NCI-H510A (cell line): ENCODE results near the gene RAMP2.
"Not testable (repeated sequence)": the region's sequence is repeated elsewhere in the genome, so short reads cannot be mapped to it uniquely, and the experiment has no call there.

Source experiments
- DNase-seq: peaks from one replicate; lab custom pipeline; 2025; lab: John Stamatoyannopoulos, UW

Gene RAMP2

GRCh38 chr17:42760652-42761581, at the start of gene RAMP2:
Gene RAMP2, plus strand, starts transcription at chr17:42761227. Its CDS starts 35 bp downstream, at chr17:42761262.
- DNase-seq, result peak; percentile 47

- DNase-seq, result peak; percentile 28
Measured at GRCh38 chr17:42720996-42721583, 39.9 kb upstream of the RAMP2 start.

DNA sequence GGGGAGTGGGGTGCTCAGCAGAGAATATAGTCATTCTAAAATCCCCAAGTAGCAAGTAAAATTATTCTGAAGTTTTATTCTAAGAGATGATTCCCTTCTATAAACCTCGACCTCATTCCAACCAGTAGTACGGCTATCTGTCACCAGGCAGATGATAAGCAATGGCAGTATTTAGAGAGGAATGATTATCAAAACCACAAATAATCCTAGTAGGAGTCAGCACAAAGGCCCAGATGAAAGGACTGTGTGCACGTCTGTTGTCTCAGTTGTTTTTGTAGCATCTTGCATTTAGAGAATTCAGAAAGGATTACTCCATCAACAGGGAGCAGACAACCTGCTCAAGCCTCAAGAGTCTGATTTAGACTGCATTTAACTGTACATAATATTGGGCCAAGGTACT, 37.4 kb upstream of the RAMP2 start:
- DNase-seq, result no peak

- no peak for DNase-seq
Measured at GRCh38 chr17:42725143-42725542, 35.9 kb upstream of the RAMP2 start.

DNA sequence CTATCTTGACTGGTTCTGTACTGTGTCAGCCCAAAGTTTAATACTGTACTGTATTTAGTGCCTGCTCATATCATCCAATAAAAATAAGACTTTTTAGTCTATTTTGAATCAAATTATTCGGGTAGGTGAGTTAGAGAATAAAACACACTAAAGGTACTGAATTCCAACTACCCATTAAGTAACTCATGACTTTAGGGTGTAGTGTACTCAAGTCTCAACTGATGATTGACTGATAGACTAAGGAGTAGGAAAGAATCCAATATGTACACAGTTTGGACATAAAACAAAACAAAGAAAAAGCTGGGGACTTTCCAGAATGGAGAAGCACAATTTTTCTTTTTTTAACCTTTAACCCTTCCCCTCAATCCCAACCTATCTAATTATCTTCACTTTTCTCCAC, 20.3 kb upstream of the RAMP2 start:
- DNase-seq, result no peak

- not testable (repeated sequence) for DNase-seq
Measured at GRCh38 chr17:42742916-42743315, 18.1 kb upstream of the RAMP2 start.

- no peak for DNase-seq
Measured at GRCh38 chr17:42743595-42744282, 17.3 kb upstream of the RAMP2 start.

- peak; percentile 83 for DNase-seq
Measured at GRCh38 chr17:42744283-42744805, 16.7 kb upstream of the RAMP2 start.

DNA sequence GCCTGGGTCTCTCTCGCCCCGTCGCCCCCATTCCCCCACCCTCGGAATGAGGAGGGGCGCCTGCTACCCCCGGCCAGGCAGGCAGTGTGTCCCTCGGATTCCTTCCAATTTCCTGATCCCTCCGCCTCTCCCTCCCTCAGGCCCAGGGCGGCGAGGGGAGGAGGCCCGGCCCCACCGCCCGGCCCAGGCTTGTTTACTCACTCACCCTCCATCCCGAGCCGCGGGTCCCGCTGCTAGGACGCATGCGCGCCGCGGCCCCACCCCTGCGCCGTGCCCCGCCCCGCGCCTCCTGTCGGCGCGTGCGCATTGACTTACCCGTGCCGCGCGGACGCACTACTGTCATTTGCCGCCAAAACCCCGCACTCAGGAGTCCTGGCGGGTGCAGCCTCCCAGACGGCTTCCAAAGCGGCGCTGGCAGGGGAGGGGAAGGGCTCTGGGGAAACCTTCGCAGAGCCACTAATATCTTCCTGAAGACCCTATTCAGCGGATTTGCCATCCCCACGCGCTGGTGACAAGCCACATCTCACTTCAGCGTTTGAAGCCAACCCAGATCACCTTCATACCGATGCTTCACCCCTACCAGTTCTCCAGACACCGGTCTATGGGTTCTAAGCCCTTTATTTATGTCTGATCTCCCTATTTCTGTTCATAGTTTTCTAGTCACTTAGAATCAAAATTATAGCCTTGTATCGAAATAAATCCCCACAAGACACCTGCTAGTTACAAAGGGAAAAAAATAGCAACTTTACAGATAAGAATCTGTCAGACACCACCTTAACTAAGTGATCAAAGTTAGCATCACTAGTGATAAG, 16.0 kb upstream of the RAMP2 start, which contains the start of gene EZH1:
EZH1 (minus strand) TSS at position 235 of the 812 bp plus-strand sequence. CDS start 16,099 bp downstream, outside the sequence.
- peak; percentile 93 for DNase-seq

DNA sequence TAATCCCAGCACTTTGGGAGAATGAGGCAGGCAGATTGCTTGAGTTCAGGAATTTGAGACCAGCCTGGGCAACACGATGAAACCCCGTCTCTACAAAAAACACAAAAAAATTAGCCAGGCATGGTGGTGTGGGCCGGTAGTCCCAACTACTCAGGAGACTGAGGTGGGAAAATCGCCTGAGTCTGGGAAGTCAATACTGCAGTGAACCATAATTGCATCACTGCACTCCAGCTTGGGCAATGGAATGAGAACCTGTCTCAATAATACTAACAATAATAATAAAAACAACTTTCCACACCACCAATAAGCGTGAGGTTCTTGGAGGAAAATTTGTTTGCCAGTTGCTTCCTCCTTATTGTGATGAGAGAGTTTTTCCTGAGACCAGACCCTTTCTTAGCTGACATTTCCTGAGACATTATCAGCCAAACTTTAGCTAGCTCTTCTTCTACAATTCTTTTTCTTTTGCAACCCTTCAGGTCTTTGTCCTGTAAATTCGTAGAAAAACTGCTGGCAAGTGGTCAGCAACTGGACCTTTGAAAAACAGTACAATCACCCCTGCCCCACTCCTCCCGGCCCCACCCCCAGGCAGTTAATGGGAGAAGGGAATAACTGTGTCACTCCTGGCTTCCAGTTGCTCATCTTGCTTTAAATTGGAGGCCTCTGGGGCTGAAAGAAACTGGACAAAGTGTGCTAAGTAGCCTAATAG, 12.7 kb upstream of the RAMP2 start:
- DNase-seq, result no peak

- no peak for DNase-seq
Measured at GRCh38 chr17:42748908-42749798, 11.9 kb upstream of the RAMP2 start.

DNA sequence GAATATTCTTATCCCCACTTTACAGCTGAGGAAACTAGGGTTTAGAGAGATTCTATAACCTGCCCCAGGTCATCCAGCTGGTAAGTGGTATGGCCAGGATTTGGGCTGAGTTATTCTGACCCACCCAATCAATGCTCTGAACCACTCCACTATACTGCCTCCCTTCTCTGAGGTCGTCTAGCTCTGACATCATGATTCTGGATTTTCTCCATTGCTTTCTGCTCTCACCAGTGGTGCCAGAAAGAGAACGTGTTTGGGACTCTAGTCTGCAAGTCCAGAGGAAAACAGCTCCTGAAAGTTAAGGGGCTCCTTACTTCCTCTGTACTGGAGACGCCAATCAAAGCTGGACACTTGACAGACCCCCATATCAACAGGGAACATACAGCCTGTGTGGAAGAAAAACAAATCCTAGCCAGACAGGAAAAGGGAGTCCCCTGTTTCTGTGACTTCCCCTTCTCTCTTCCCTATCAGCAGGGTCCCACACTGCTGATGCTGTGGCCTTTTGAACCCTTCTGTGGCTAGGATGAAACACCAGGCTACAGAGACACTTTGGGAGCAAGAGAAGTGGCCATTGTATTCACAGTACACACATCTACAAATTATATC, 10.2 kb upstream of the RAMP2 start:
- no peak for DNase-seq

DNA sequence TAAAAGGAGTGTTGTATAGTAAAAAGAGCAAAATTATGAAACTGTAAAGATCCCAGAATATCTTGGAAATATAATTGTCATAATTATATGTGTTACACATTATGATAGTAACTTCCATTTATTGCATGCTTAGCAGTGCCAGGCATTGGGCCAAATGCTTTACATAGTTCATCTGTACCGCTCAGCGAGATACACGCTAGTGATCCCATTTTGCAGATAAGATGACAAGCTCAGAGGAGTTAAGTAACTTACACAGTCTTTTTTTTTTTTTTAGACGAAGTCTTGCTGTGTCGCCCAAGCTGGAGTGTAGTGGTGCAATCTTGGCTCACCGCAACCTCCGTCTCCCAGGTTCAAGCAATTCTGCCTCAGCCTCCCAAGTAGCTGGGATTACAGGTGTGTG, 9.4 kb upstream of the RAMP2 start:
- DNase-seq, result no peak

GRCh38 chr17:42754782-42755181, 6.2 kb upstream of the RAMP2 start:
- no peak for DNase-seq

GRCh38 chr17:42759982-42760651, 910 bp upstream of the RAMP2 start:
- DNase-seq, result no peak

DNA sequence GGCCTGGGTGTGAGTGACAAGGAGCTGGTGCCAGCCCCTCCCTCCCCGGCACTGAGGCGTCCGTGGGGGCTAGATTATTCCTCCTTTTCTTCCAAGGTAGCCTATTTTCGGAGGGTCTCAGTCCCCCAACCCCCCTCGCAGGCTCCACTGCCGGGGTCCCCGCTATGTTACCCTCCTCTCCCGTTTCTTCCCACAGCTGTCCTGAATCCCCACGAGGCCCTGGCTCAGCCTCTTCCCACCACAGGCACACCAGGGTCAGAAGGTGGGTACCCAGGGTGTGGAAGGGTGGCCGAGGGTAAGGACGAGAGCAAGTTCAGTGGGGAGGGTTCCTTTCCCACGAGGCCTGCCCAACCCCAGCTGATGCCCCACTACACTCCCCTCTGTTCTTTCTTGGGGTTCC, 611 bp downstream of the RAMP2 start:
- no peak for DNase-seq

DNA sequence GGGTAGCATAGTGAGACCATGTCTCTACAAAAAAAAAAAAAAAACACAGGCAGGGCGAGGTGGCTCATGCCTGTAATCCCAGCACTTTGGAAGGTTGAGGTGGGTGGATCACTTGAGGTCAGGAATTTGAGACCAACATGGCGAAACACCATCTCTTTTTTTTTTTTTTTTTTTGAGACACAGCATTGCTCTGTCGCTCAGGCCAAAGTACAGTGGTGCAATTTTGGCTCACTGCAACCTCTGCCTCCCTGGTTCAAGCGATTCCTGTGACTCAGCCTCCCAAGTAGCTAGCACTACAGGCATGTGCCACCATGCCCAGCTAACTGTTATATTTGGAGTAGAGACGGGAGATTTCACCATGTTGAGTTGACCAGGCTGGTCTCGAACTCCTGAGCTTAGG, 5.1 kb downstream of the RAMP2 start:
- no peak for DNase-seq

DNA sequence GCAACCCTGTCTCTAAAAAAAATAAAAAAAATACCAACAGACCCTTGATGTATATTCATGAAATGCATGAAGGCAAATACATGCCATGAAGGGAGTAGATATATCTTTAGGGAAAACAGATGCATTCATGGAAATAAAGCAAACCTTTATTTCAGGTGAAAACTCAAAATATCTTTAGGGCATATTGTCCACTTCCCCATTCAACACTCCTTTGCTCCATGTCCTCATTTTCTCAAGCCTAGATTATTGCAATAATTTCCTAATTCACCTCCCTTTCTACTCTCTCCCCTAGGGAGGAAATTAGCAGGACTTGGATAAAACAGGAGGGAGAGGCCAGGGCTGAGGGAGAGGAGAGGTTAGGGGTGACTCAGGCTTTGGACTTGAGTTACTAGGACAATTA, 6.5 kb downstream of the RAMP2 start:
- no peak for DNase-seq

DNA sequence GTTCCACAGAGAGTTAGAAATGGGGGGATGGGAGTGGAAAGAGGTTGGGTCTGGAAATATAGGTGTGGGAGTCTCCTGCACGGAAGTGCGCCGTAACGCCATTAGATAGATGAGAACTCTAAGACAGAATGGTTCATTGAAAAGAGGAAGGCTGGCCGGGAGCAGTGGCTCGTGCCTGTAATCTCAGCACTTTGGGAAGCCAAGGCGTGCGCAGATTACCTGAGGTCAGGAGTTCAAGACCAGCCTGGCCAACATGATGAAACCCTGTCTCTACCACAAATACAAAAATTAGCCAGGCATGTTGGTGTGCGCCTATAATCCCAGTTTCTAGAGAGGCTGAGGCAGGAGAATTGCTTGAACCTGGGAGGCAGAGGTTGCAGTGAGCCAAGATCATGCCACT, 7.0 kb downstream of the RAMP2 start:
- not testable (repeated sequence) for DNase-seq
